ENCODE measurements around the gene TMEM252.

Gene TMEM252, protein sequence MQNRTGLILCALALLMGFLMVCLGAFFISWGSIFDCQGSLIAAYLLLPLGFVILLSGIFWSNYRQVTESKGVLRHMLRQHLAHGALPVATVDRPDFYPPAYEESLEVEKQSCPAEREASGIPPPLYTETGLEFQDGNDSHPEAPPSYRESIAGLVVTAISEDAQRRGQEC

DNA sequence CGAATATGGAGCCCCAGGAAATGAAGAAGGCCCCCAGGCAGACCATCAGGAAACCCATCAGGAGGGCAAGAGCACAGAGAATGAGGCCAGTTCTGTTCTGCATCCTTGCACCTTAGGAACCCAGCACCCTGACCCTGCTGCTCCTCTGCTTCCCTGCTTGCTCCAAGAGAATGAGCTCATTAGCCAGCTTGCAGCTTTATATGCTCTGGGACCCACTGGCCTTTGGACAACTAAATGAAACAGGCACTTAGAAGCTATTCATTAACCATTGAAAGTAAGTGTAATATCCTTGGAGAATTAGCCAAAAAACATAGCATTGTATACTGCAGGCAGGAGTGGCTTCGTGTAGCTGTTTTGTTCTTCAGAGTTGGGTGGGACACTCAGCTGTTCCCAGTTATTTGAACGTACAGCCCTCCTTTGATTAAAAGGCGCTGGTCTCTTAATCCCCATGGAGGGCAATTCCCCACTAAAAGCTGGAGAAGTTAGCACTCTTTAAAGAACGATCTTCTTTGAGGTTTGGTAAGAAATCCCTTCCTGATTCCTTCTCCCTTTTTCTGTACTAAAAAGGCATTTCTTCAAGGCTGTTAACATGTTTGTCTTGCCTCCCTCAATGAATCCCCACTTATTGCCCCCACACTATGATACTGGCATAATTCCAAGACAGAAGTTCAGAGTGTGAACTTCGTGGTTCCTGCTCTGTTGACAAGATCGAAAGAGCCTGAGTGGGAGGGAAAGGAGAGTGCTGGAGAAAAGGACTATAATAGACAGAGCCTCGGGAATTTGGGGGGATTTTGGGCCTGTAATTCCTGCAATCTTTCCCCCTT lies at the start of gene TMEM252:
Gene TMEM252, minus strand, starts transcription at position 172 of the 824 bp plus-strand sequence. Its CDS starts 69 bp downstream, at position 103.
- no peak for DNase-seq (ENCODE audit: insufficient read length, low spot score)
- FAIRE-seq: no peak

DNA sequence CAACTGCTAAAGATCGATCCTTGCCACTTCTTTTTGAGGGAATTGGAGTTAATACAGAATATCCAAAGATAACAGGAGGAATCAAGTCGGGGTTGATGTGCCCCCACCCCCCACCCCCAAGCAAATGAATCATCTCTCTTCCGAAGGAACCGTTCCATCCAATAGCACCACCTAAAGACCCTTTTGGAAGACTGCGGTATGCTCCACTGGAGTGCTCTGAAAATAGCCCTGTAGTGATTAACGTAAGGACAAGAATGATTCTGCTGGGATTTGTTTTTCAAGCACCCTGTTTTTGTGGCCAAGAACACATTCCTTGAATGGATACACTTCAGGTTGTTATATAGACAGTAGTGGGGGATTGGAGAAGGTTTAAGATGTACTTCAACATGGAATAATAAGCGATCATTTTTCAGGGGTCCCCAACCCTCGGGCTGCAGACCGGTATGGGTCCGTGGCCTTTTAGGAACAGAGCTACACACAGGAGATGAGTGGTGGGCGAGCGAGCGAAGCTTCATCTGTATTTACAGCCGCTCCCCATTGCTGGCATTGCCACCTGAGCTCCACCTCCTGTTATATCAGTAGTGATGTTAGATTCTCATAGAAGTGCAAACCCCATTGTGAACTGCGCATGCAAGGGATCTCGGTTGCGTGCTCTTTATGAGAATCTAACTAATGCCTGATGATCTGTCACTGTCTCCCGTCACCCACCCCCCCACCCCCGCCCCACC lies 44.5 kb upstream of the TMEM252 start:
- DNase-seq (ENCODE audit: insufficient read length, low spot score): no peak
- no peak for FAIRE-seq

- no peak for FAIRE-seq
- peak; percentile 71 for DNase-seq (ENCODE audit: insufficient read length, low spot score)
These were observed 43.7 kb upstream of the TMEM252 start for GRCh38 chr9:68584189-68585033.

DNA sequence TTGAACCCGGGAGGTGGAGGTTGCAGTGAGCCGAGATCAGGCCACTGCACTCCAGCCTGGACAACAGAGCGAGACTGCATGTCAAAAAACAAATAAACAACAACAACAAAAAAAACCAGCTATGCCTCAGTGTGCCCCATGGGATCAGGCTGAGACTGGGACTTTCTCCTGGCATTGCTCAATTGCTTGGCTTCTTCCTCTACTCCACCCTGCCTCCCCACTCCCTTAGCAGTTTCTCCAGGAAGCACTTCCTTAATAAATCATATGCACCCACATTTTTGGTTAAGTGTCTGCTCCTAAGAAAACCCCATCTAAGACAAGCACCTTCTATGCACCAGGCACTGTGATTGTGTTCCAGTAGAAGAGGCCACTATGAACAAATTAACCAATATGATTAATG lies 41.0 kb upstream of the TMEM252 start:
- no peak for DNase-seq (ENCODE audit: insufficient read length, low spot score)
- no peak for FAIRE-seq

DNA sequence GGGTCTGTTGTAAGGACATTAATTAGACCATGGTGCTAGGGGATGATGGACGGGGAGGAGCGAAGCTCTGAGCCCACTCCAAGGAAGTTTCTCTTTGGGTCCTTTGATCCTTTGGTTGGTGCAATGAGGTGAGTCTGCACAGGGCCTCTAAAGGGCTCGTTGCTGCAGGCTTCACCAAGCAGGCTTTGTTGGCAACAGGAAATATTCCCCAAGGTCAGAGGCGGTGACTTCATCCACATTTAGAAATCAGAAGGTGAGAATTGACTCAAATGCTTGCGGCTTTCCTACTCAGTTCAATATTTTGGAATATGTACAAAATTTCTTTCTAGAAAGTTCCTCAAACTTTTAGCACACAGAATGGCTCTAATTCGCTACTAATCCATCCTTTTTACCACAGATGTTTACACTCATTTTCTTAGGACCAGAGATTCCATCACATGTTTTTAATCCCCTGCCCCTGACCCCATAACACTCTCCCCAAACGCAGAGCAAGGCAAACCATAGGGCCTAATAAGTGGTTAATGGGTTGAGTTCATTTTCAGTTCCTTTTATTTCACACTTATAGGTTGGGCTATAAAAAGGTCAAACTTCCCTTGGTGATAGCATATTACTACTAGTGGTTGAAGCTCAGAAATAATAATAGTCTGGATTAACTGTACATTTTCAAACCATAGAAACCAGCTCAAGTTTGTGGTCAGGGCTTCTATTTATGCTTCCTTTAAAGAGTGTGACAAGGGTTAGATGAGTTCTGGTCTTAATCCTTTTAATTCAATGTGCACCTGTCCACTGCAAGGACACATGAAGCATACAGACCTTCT lies 37.3 kb upstream of the TMEM252 start:
- FAIRE-seq (no peak), DNase-seq (ENCODE audit: insufficient read length, low spot score) (no peak)

DNA sequence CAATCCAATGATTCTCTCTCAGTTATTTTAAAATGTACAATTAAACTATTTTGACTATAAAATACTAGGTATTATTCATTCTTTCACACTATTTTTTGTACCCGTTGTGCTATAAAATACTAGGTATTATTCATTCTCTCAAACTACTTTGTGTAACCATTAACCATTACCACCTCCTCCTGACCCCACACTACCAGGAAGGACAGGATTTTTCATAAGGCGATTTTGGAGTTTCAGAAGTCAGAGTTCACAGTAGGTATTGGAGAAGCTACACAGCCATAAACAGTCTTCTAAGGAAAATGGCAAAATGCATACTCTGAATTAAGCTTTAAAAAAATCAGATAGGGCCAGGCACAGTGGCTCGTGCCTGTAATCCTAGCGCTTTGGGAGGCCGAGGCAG lies 35.1 kb upstream of the TMEM252 start:
- FAIRE-seq (no peak), DNase-seq (ENCODE audit: insufficient read length, low spot score) (no peak)

- DNase-seq (ENCODE audit: insufficient read length, low spot score): no peak
- no peak for FAIRE-seq
These were observed 33.5 kb upstream of the TMEM252 start for GRCh38 chr9:68574150-68574549.

DNA sequence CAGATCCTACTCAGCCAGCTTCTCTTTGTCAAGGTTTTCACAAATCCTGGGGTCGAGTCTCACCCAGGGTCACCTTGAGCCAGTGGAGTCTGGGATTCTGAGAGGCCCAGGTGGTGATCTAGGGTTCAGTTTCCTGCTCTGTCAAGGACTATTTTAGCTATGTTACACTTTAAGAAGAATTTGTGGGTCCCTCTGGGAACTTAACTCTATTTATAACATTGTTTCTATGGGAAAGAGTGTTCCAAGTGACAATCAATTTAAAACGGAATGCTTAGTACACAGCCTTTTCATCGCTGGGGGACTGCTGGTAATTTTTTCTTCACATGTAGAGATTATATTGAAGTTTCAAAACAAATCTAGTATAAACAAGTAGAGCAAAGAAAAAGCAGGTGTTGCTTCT lies 26.9 kb upstream of the TMEM252 start:
- no peak for FAIRE-seq
- no peak for DNase-seq (ENCODE audit: insufficient read length, low spot score)

GRCh38 chr9:68562461-68562860 lies 21.8 kb upstream of the TMEM252 start:
- no peak for DNase-seq (ENCODE audit: insufficient read length, low spot score)

DNA sequence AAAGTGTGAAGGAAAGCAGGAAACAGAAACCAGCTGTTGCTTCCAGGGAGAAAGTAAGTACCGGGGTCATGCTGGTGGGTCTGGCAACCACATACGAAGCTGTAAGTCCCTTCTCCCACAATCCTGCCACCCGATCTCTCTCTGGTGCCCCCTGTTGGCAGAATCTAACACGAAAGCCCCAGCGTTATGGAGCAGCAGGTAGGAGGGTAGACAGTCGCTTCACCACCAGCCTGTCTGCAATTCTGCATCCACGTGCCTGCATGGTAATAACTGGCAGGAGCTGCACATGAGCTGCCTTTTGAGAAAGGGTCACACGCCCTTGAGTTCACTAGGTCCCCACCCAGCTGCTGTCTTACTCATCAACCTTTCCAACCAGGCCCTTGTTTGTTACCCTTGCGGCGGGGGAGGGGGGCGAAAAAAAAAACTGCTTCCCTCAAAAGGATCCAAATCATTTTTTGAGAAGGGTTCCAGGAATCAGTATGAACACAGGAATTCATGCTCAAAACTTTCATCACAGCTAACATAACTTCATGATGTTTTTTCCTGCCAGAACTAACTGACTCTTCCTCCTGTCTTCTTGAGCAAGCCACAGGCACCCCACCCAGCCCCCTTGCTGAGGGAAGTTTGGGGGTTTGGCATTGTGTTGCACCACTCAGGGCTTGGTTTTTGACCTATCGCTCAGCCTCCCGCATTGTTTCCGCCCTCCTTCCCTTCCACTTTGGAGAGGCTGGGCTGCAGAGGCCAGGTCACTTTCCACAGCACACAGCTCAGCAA lies 19.6 kb upstream of the TMEM252 start:
- FAIRE-seq (no peak), DNase-seq (ENCODE audit: insufficient read length, low spot score) (no peak)

More at GRCh38 chr9:68562461-68562860, 21.8 kb upstream of the TMEM252 start:
- no peak for FAIRE-seq

- DNase-seq (ENCODE audit: insufficient read length, low spot score): no peak
- no peak for FAIRE-seq
These were observed 17.9 kb upstream of the TMEM252 start for GRCh38 chr9:68558545-68558944.

GRCh38 chr9:68555437-68556150 lies 14.9 kb upstream of the TMEM252 start:
- DNase-seq (ENCODE audit: insufficient read length, low spot score): no peak
- FAIRE-seq: no peak

- FAIRE-seq: no peak
- no peak for DNase-seq (ENCODE audit: insufficient read length, low spot score)
These were observed 12.2 kb upstream of the TMEM252 start for GRCh38 chr9:68552700-68553476.

- FAIRE-seq (no peak), DNase-seq (ENCODE audit: insufficient read length, low spot score) (no peak)
These were observed 10.5 kb upstream of the TMEM252 start for GRCh38 chr9:68551191-68551590.

DNA sequence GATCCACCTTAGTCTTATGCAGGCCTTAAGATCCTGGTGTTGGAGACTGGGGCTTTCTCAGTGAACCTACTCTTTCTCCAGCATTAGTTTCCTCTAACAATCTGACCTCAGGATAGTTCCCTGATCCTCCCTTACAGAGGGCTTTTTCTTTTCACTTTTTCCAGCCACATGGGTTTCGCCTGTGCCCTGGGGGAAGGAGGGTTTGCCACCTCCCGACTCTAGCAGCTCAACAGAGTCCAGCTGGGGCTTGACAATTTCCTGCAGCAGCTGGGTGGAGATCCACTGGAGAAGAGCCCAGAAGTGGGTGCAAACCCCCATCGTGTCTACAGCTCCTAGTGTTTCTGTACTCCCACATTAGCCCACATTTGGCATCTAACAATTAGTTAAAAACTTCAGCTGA lies 7.6 kb upstream of the TMEM252 start:
- no peak for FAIRE-seq
- DNase-seq (ENCODE audit: insufficient read length, low spot score): no peak

DNA sequence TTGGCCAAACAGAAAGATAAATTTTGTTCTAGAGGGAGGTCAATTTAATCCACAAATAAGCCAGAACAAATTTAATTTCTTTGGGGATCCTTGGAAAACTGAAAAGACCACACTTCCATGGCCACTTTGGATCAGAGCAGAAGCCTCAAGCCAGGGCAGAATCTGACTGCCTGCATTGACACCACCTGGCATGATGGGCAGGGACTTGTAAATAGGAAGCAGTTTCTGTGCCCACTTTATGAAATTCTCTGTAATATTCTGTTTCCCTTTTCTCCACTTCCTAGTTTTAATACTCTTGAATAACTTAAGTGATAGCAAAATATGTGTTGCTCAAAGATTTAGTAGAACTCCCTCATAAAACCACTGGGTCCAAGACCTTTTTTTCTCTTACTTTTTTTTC lies 6.7 kb upstream of the TMEM252 start:
- DNase-seq (ENCODE audit: insufficient read length, low spot score): no peak
- FAIRE-seq: no peak

- FAIRE-seq: no peak
- no peak for DNase-seq (ENCODE audit: insufficient read length, low spot score)
These were observed 6.1 kb upstream of the TMEM252 start for GRCh38 chr9:68546596-68547390.

Data from HTR-8/SVneo (cell line).